Kidney (tissue), 14 donors: Measurements from ENCODE around the gene NFYC. TPM values are rescaled to one million over a fixed set of nuclear protein-coding genes. Genes with fewer than 3 reads are reported as not detected.
A peak's percentile ranks its signal among the peaks of the same experiment; 100 is the strongest.

Experiments
- DNase-seq, 5 donors: peaks; one replicate each; pipeline ENCODE4 v3.0.0-alpha.2; 2013 to 2020
- FAIRE-seq: peaks from 2 replicates; lab custom pipeline; 2012; peaks lifted over from hg19 to GRCh38; lab: Jason Lieb, UNC
- H3K27ac ChIP-seq, 2 donors: one replicate each; pipeline ENCODE4 v1.7.0; 2013; ENCODE audit warnings: low read depth in 2 of 2, low read length in 2 of 2, inconsistent platforms in 1 of 2
- H3K27me3 ChIP-seq: one replicate; pipeline ENCODE4 v1.7.1; 2013; ENCODE audit warnings: low read length, inconsistent platforms; ENCODE audit not compliant: control insufficient read depth, insufficient read depth
- H3K36me3 ChIP-seq, 3 donors: one replicate each; pipeline versions ENCODE4 v1.7.0 to v1.7.1; 2013; ENCODE audit warnings: low read length in 3 of 3, control low read depth in 1 of 3, inconsistent platforms in 1 of 3; ENCODE audit not compliant: insufficient read depth in 3 of 3, control insufficient read depth in 2 of 3
- H3K4me1 ChIP-seq, 3 donors: one replicate each; pipeline versions ENCODE4 v1.7.0 to v1.7.1; 2013; ENCODE audit warnings: low read length in 3 of 3, inconsistent platforms in 1 of 3, low read depth in 1 of 3; ENCODE audit not compliant: control insufficient read depth in 2 of 3, insufficient read depth in 2 of 3
- H3K4me3 ChIP-seq, 3 donors: one replicate each; pipeline versions ENCODE4 v1.7.0 to v1.8.1; 2013; ENCODE audit warnings: low read length in 3 of 3, control low read depth in 1 of 3, inconsistent platforms in 1 of 3
- H3K9ac ChIP-seq, 3 donors: one replicate each; pipeline versions ENCODE4 v1.7.0 to v1.7.1; 2013; ENCODE audit warnings: low read length in 3 of 3, control low read depth in 1 of 3, inconsistent platforms in 1 of 3
- H3K9me3 ChIP-seq, 3 donors: one replicate each; pipeline versions ENCODE4 v1.7.0 to v1.7.1; 2013; ENCODE audit warnings: low read length in 3 of 3, control low read depth in 1 of 3, inconsistent platforms in 1 of 3; ENCODE audit not compliant: control insufficient read depth in 2 of 3, insufficient read depth in 1 of 3
- intact Hi-C: fragments of 100-400 bp; cut with DNase I; formaldehyde crosslinking; loops from one replicate; pipeline ENCODE4 v1.11.1; 2022
- polyA plus RNA-seq: library from polyadenylated mRNA; stranded (reverse); fragments of 350-450 nt; fragmentation: Illumina TruSeq; extraction: RNeasy Lipid Tissue Mini Kit (QIAGEN cat#74804); gene quantifications from one replicate; pipeline ENCODE4 v1.2.3, GENCODE V29; 2014; ENCODE audit warnings: low read depth, low replicate concordance; ENCODE audit not compliant: insufficient read depth
- total RNA-seq: library from RNA; stranded (reverse); fragmentation: NEBNext Ultra II Directional; extraction: Animal tissue kit (Norgen Biotek cat#: 25700); gene quantifications from one replicate; pipeline ENCODE4 v1.2.1, GENCODE V29; 2021
- TF ChIP-seq, protein P1 (sequence below): IDR thresholded peaks from 3 replicates; pipeline ENCODE4 v1.5.1; 2012; ENCODE audit warnings: mild to moderate bottlenecking, moderate library complexity, borderline replicate concordance; ENCODE audit not compliant: insufficient read depth; ENCODE audit errors: extremely low read depth
- donor health status: control.
- donor health status: control.
- donor health status: control.
- donor health status: control.
- donor health status: control.
- donor health status: DM: yes; HTN: yes; CAD: no.
- donor health status: Normal renal cell carcinoma (clear cell type).

NFYC gene
- total and polyA plus RNA-seq, 2 donors from 2014 or later = 52.1 to 69.3 TPM

- H3K27ac ChIP-seq = no peak overlapping the region
- DNase-seq = no peak
- TF ChIP-seq, protein P1, sequence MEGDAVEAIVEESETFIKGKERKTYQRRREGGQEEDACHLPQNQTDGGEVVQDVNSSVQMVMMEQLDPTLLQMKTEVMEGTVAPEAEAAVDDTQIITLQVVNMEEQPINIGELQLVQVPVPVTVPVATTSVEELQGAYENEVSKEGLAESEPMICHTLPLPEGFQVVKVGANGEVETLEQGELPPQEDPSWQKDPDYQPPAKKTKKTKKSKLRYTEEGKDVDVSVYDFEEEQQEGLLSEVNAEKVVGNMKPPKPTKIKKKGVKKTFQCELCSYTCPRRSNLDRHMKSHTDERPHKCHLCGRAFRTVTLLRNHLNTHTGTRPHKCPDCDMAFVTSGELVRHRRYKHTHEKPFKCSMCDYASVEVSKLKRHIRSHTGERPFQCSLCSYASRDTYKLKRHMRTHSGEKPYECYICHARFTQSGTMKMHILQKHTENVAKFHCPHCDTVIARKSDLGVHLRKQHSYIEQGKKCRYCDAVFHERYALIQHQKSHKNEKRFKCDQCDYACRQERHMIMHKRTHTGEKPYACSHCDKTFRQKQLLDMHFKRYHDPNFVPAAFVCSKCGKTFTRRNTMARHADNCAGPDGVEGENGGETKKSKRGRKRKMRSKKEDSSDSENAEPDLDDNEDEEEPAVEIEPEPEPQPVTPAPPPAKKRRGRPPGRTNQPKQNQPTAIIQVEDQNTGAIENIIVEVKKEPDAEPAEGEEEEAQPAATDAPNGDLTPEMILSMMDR = no peak
- intact Hi-C loops = no loop called here
- H3K4me3 ChIP-seq = no peak overlapping the region
- H3K4me1 ChIP-seq = peaks cover 0 to 11% (median 3%) of the 10 kb centered on the region in 3 donors
- no peaks in the 10 kb centered on the region for H3K36me3 ChIP-seq
- no peaks in the 10 kb centered on the region for H3K9me3 ChIP-seq
- H3K27me3 ChIP-seq = no peaks in the 10 kb centered on the region
- no peak for FAIRE-seq
- H3K9ac ChIP-seq = no peak overlapping the region
Measured at GRCh38 chr1:40803902-40804301, 112.4 kb downstream of the NFYC start.

- intact Hi-C loops = no loop called here
- FAIRE-seq = no peak
- H3K4me1 ChIP-seq = peaks cover 0 to 6% (median 3%) of the 10 kb centered on the region in 3 donors
Measured at GRCh38 chr1:40806240-40806639, 114.7 kb downstream of the NFYC start.

GRCh38 chr1:40806731-40807695, 115.5 kb downstream of the NFYC start:
- FAIRE-seq (no peak), DNase-seq (peak in 2 of 5 donors; percentile 53 to 84)
- H3K4me3 ChIP-seq = no peak overlapping the region
- intact Hi-C loops = no loop called here
- peaks cover 0 to 1% (median 0%) of the 10 kb centered on the region in 3 donors for H3K4me1 ChIP-seq
- no peak overlapping the region for H3K9ac ChIP-seq
- no peaks in the 10 kb centered on the region for H3K36me3 ChIP-seq
- no peaks in the 10 kb centered on the region for H3K27me3 ChIP-seq
- TF ChIP-seq, protein P1 = no peak
- no peak overlapping the region for H3K27ac ChIP-seq
- no peaks in the 10 kb centered on the region for H3K9me3 ChIP-seq

More at GRCh38 chr1:40806240-40806639, 114.7 kb downstream of the NFYC start:
- no peaks in the 10 kb centered on the region for H3K36me3 ChIP-seq
- no peaks in the 10 kb centered on the region for H3K27me3 ChIP-seq
- no peak overlapping the region for H3K4me3 ChIP-seq
- TF ChIP-seq, protein P1 = no peak
- no peaks in the 10 kb centered on the region for H3K9me3 ChIP-seq
- no peak overlapping the region for H3K27ac ChIP-seq
- no peak overlapping the region for H3K9ac ChIP-seq
- DNase-seq = no peak
